Adrenal gland (tissue), 5 donors: ENCODE data around the gene LRCH1.

ENCODE experiments used
- CTCF ChIP-seq, 6 experiments: fragments of 450-650 bp in 4 of 6; fragments of 200-600 bp in 2 of 6; sonication (generic) in 1 of 6; IDR thresholded peaks; 1 replicate in 5 of 6; 2 replicates in 1 of 6; pipeline versions ENCODE4 v1.5.1 to v1.8.0; 2016 to 2021; ENCODE audit warnings: antibody characterized with exemption in 6 of 6, mild to moderate bottlenecking in 2 of 6, moderate library complexity in 1 of 6
- POLR2A ChIP-seq, 2 donors: fragments of 450-650 bp; IDR thresholded peaks; one replicate each; pipeline ENCODE4 v1.6.1; 2017; ENCODE audit warnings: antibody characterized with exemption in 2 of 2, mild to moderate bottlenecking in 2 of 2, moderate library complexity in 1 of 2
- donor health status: DM: no; HTN: no; CAD: no.

- TF ChIP-seq POLR2A (IDR thresholded peaks at IDR 0.05) (no peak), CTCF (IDR thresholded peaks at IDR 0.05) (no peak)
Observed at GRCh38 chr13:46544811-46545210, 8.2 kb upstream of the LRCH1 start.
